ENCODE data around the gene SHISA5.

SHISA5 gene

GRCh38 chr3:48432411-48433371, 71.3 kb downstream of the SHISA5 start:
- H3K4me3 ChIP-seq (ENCODE audit: low read depth, low read length) = no peak overlapping the region

- H3K4me3 ChIP-seq (ENCODE audit: low read depth, low read length) = no peak overlapping the region
Observed at GRCh38 chr3:48431224-48432029, 72.5 kb downstream of the SHISA5 start.

GRCh38 chr3:48430708-48431101, 73.3 kb downstream of the SHISA5 start:
- H3K4me3 ChIP-seq (ENCODE audit: low read depth, low read length) = no peak overlapping the region

DNA sequence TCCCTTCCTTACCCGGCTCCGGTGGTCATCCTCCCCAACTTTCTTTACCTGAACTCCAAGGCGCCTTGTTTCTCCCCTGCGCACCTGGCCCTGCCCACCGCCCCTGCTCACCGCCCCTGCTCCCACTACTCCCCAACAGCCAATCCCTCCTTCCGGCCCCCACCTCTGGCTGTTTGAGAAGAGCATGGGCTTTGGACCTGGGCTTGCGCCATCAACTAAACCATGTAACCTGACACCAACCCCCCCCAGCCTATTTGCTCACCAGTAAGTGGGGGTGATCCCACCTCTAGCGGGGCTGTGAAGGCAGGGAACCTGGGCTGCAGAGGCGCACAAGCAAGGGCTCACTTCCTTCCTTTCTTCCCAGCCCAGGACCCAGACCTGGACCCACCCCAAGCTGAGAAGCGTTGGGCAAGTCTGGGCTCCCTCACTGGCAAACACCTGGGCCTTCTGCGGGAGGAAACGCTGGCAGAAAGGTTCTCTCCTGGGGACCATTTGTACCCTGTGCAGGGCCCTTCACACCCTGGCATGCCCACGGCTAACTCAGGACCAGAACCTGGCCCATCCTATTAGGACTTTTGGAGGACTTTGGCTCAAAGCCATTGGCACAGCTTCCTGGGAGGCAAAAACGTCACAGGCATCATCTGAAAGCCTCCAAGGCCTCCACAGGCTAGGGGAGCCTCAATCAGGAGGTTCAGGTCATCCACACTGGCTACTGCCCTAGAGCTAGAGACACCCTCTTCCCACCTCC, 73.8 kb downstream of the SHISA5 start, which contains the start of gene PLXNB1:
Gene PLXNB1, minus strand, starts transcription at position 127 of the 748 bp plus-strand sequence. CDS start 5,475 bp downstream, outside the sequence.
- H3K4me3 ChIP-seq (ENCODE audit: low read depth, low read length) = peak within 1 kb of the TSS; percentile 63

- H3K4me3 ChIP-seq (ENCODE audit: low read depth, low read length) = peak overlapping the region; percentile 63
Observed at GRCh38 chr3:48429317-48429959, 74.5 kb downstream of the SHISA5 start.

GRCh38 chr3:48428572-48429316, 75.2 kb downstream of the SHISA5 start:
- H3K4me3 ChIP-seq (ENCODE audit: low read depth, low read length) = peak overlapping the region; percentile 63

DNA sequence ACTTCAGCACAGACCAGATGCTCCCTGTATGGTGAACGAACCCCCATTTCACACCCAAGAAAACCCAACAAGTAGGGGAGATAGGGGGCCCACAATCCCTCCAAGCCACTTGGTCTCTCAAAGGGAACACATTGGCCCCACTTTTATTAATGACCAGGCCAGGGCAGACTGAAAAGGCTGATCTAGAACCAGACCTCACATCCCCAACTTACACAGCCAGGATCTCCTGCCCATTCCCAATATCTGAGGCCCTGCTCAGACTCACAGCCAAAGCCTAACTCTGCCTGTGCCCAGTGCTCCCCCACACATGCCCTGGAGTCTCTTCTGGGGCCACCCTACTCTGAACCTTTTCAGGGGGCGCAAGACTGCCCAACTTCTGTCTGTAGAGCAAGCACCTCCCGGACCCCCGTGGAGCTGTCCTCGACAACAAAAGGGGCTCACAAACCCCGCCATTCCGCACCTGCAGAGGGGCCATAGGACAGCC, 75.8 kb downstream of the SHISA5 start:
- H3K4me3 ChIP-seq (ENCODE audit: low read depth, low read length) = peak overlapping the region; percentile 63

GRCh38 chr3:48427630-48427962, 76.4 kb downstream of the SHISA5 start:
- H3K4me3 ChIP-seq (ENCODE audit: low read depth, low read length) = no peak overlapping the region

GRCh38 chr3:48426944-48427629, 76.9 kb downstream of the SHISA5 start:
- no peak overlapping the region for H3K4me3 ChIP-seq (ENCODE audit: low read depth, low read length)

- H3K4me3 ChIP-seq (ENCODE audit: low read depth, low read length) = no peak overlapping the region
Observed at GRCh38 chr3:48426401-48426909, 77.5 kb downstream of the SHISA5 start.

DNA sequence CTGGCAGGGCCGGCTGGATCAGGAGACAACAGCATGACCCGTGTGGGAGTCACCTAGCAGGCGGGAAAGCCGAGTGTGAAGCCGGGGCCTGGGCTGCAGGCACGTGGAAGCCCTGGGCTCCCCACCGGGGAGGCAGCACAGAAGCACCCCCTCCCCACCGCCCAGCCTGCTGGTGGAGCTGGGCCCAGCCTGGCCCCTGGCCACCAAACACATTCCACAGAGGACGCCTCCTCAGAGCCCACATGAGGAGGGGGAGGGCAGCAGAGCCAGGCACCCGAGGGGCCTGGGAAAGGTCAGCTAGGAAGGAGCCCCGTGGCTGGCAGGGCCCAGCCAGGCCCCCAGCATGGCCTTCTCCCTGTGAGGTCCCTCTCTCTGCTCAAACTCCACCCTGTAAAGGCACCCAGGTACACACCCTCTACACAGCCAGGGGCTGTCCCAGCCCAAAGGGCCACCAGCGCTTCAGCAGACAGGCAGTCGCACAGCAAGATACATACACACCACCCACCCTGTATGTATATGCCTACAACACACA, 78.6 kb downstream of the SHISA5 start:
- no peak overlapping the region for H3K4me3 ChIP-seq (ENCODE audit: low read depth, low read length)

- H3K4me3 ChIP-seq (ENCODE audit: low read depth, low read length) = no peak overlapping the region
Observed at GRCh38 chr3:48423883-48424695, 79.9 kb downstream of the SHISA5 start.

DNA sequence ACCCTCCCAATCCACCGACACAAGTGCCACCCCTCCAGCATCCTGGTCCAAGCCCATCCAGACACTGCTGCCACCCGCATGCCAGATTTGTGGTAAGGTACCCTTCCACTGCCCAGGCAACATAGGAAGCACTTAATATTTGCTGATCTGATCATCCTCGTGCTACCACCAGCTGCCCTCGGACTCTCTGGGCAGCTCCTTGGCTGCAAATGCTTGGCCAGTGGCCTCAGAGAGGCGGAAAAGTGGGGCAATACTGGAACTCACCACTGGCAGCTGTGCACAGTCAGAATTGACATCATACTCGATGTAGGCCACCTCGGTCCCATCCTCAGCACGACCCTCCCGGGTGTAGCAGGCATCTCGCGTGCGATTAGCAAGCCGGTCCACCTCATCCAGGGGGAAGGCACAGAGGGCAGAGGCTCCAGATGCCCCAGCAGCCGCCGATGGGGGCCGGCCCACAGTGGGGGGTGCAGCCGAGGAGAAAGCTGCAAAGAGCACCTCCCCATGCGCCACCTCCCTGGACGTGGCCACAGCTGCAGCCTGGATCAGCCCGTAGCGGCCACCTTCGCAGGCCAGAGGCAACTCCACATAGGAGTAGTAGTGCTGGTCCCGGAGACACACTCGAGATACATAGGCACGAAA, 80.6 kb downstream of the SHISA5 start:
- H3K4me3 ChIP-seq (ENCODE audit: low read depth, low read length) = no peak overlapping the region

DNA sequence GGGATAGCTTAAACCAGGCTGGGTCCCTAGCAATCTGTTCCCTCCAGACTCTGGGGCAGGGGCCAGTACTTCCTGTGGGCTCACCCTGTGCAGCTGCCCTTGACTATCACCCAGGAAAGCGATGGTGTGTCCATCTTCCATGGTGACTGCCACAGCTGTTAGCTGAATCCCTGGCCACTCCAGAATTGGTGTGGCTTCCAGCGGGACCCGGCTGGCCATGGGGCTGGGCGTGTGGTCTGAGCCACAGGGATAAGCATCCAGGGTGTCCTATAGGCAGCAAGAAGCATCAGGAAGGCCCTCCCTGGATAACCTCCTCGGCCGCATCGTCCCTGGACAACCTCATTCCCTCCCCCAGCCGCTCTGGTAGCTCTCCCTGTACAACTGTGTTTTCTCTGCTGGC, 81.3 kb downstream of the SHISA5 start:
- H3K4me3 ChIP-seq (ENCODE audit: low read depth, low read length) = no peak overlapping the region

- H3K4me3 ChIP-seq (ENCODE audit: low read depth, low read length) = no peak overlapping the region
Observed at GRCh38 chr3:48422272-48422671, 81.7 kb downstream of the SHISA5 start.

GRCh38 chr3:48420561-48420960, 83.4 kb downstream of the SHISA5 start:
- no peak overlapping the region for H3K4me3 ChIP-seq (ENCODE audit: low read depth, low read length)

GRCh38 chr3:48419597-48419996, 84.4 kb downstream of the SHISA5 start:
- H3K4me3 ChIP-seq (ENCODE audit: low read depth, low read length) = no peak overlapping the region
